Urinary bladder (tissue), 4 donors: ENCODE results near the gene TOLLIP. TPM values are rescaled to one million over a fixed set of nuclear protein-coding genes. Genes with fewer than 3 reads are reported as not detected.
"Not testable (repeated sequence)": the region's sequence is repeated elsewhere in the genome, so short reads cannot be mapped to it uniquely, and the experiment has no call there.

ENCODE experiments used
- DNase-seq: peaks from one replicate; pipeline ENCODE4 v3.0.0-alpha.2; 2015; ENCODE audit errors: extremely low spot score
- H3K27ac ChIP-seq: one replicate; pipeline ENCODE4 v1.5.1; 2013; ENCODE audit warnings: low read depth, mild to moderate bottlenecking, moderate library complexity
- H3K36me3 ChIP-seq: one replicate; pipeline ENCODE4 v1.6.1; 2013; ENCODE audit warnings: mild to moderate bottlenecking, moderate library complexity; ENCODE audit not compliant: insufficient read depth
- H3K4me1 ChIP-seq: one replicate; pipeline ENCODE4 v1.6.1; 2013; ENCODE audit warnings: mild to moderate bottlenecking, moderate library complexity; ENCODE audit not compliant: insufficient read depth
- H3K4me3 ChIP-seq: one replicate; pipeline ENCODE4 v1.5.1; 2013; ENCODE audit warnings: low read depth, low read length
- WGBS: extraction: QIAGEN DNeasy Blood & Tissue Kit; methylation state at CpG from one replicate; pipeline ENCODE4 v1.1.7; 2013; 5-methylcytosine and 5-hydroxymethylcytosine counted together
- polyA plus RNA-seq: library from polyadenylated mRNA; stranded (reverse); fragments of 200-250 nt; gene quantifications from one replicate; pipeline ENCODE4 v1.2.3, GENCODE V29; 2013
- total RNA-seq: library from RNA; depleted of rRNA; stranded (reverse); fragments of >200 nt; gene quantifications from one replicate; pipeline ENCODE4 v1.2.3, GENCODE V29; 2014
- donor health status: healthy with polysubstance abuse.
- donor health status: healthy.

TOLLIP gene
- total RNA-seq (13.6 TPM), polyA plus RNA-seq (53.4 TPM)

DNA sequence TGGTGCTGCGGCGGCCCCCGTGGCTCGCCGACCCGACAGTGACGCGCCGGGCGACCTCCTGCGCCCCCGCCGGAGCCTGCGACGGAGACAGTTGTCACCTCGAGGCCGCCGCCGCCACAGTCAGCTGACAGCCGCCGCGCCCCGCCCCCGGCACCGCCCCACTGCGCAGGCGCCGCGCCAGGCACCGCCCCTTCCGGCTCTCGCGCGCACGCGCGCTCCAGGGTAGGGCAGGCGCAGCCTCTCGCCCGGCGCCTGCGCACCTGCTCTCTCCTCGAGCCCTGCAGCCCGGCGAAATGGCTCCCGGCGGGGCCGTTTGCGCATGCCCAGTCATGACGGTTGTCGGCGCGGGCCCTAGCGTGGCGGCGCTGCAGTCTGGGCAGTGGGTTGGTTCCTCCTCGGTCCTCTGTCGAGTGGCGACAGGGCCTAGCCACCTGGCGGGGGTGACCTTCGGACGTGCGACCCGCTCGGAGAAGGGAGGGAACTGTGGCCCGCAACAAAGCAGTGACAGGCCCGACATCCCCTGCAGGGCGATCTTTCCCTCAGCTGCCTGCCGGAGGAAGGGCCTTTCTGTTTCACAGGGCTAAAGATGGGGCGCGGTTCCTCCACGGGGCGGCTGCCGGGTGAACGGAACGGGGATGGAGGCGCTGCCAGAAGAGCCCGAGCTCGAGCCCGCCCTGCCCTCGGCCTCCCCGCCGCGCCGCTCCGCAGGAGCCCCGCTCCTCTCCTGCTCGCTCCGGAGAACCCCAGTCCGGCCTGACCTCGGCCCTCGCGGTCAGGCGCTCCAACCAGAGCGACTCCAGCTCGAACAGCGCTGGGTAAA, at the start of gene TOLLIP:
Gene TOLLIP (minus strand): TSS at position 135 of the 820 bp plus-strand sequence. CDS start 134 bp downstream, at position 1.
- WGBS = 2% methylated on average over 97 of the region's 97 CpGs
- Histone ChIP-seq H3K36me3 (no peaks in the 10 kb centered on the region), H3K4me1 (peaks cover 2% of the 10 kb centered on the region), H3K4me3 (peak within 1 kb of the TSS; percentile 97), H3K27ac (peak within 1 kb of the TSS; percentile 94)
- DNase-seq = peak; percentile 80

DNA sequence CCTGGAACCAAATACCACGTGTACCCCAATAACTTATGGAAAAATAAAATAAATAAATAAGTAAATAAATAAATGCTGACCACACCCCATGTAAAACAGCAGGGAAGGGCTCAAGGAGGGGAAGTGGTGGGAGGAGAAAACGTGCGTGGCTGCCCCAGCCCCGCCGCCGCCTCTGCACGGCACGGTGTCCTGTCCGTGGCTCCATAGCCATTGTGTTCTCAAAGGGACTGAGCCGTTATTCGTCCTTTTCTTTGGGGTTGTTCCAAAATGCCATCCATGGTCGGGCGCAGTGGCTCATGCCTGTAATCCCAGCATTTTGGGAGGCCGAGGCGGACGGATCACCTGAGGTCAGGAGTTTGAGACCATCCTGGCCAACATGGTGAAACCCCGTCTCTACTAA, 49.5 kb upstream of the TOLLIP start:
- not testable (repeated sequence) for H3K4me3 ChIP-seq, H3K27ac ChIP-seq, DNase-seq, H3K36me3 ChIP-seq, H3K4me1 ChIP-seq
- WGBS = 88% methylated on average over 17 of the region's 17 CpGs

DNA sequence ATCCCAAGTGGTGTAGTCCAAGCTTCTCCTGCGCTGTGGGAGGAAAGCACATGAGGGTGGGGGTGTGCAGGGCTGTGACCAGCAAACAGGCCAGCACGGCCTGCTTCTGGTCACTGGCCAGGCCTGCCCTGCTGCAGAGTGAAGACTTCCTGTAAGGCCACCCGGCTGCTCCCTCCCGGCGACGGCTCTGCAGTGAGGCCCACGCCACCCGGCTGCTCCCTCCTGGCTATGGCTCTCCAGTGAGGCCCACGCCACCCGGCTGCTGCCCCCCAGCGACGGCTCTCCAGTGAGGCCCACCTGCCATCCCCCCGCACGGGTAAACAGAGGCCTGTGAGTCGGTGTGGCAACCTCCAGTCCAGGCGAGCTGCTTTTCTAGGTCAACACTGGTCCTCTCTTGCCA, 48.9 kb upstream of the TOLLIP start:
- H3K27ac ChIP-seq = no peak overlapping the region
- 39% methylated on average over 16 of the region's 16 CpGs for WGBS
- DNase-seq = no peak
- H3K36me3 ChIP-seq = no peaks in the 10 kb centered on the region
- H3K4me1 ChIP-seq = no peaks in the 10 kb centered on the region
- H3K4me3 ChIP-seq = no peak overlapping the region

DNA sequence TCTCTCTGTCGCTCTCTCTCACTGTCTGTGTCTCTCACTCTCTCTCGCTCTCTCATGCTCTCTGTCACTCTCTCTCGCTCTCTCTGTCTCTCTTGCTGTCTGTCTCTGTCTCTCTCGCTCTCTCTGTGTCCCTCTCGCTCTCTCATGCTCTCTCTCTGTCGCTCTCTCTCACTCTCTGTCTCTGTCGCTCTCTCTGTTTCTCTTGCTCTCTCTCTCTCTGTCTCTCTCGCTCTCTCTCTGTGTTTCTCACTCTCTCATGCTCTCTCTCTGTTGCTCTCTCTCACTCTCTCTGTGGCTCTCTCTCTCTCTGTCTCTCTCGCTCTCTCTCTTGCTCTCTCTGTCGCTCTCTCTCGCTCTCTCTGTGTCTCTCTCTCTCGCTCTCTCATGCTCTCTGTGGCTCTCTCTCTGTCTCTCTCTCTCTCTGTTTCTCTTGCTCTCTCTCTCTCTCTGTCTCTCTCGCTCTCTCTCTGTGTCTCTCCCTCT, 47.1 kb upstream of the TOLLIP start:
- Histone ChIP-seq H3K36me3 (no peaks in the 10 kb centered on the region), H3K27ac (no peak overlapping the region), H3K4me3 (no peak overlapping the region), H3K4me1 (no peaks in the 10 kb centered on the region)
- WGBS = 89% methylated on average over 13 of the region's 13 CpGs
- no peak for DNase-seq

GRCh38 chr11:1356007-1356435, 46.6 kb upstream of the TOLLIP start:
- no peak for DNase-seq
- Histone ChIP-seq H3K4me1 (no peaks in the 10 kb centered on the region), H3K4me3 (no peak overlapping the region), H3K27ac (no peak overlapping the region), H3K36me3 (no peaks in the 10 kb centered on the region)
- WGBS = 45% methylated on average over 14 of the region's 14 CpGs

- WGBS = 76% methylated on average over 32 of the region's 32 CpGs
- no peak for DNase-seq
- Histone ChIP-seq H3K36me3 (no peaks in the 10 kb centered on the region), H3K27ac (no peak overlapping the region), H3K4me3 (no peak overlapping the region), H3K4me1 (no peaks in the 10 kb centered on the region)
Observed at GRCh38 chr11:1354125-1354938, 44.9 kb upstream of the TOLLIP start.

DNA sequence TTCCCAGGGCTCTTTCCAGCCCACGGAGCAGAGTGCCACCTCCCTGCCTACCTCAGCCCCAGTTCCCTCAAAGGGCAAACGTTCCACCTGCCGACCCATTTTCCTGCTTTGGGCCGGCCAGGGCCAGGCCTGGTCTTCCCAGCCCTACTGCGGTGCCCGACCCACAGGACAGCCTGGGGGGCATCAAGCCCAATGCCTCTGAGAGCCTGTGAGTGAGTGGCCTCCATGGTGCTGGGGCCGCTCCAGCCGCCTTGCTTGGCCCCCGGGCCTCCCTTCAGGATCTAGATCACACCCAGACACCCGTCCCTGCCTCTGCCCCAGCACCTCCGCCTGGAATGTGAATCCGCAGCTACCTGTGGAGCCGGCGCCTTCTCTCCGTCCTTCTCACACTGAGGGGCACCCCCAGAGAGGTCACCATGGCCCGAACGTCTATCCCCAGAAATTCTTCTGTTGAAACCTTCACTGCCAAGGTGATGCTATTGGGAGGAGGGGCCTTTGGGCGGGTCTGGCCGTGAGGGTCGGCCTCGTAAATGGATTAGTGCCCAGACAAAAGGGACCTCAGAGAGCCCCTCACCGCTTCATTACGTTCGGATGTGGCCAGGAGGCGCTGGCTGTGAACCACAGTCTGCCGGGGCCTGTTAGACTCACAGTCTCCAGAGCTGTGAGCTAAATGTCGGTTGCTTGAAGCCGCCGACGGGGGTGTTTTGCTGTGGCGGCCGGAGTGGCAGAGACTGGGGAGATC, 44.1 kb upstream of the TOLLIP start:
- DNase-seq = no peak
- 73% methylated on average over 32 of the region's 32 CpGs for WGBS
- Histone ChIP-seq H3K27ac (no peak overlapping the region), H3K4me3 (no peak overlapping the region), H3K4me1 (no peaks in the 10 kb centered on the region), H3K36me3 (no peaks in the 10 kb centered on the region)

- WGBS = 77% methylated on average over 8 of the region's 8 CpGs
- H3K27ac ChIP-seq = no peak overlapping the region
- H3K4me1 ChIP-seq = no peaks in the 10 kb centered on the region
- no peak for DNase-seq
- H3K36me3 ChIP-seq = no peaks in the 10 kb centered on the region
- H3K4me3 ChIP-seq = no peak overlapping the region
Observed at GRCh38 chr11:1352696-1353382, 43.4 kb upstream of the TOLLIP start.

DNA sequence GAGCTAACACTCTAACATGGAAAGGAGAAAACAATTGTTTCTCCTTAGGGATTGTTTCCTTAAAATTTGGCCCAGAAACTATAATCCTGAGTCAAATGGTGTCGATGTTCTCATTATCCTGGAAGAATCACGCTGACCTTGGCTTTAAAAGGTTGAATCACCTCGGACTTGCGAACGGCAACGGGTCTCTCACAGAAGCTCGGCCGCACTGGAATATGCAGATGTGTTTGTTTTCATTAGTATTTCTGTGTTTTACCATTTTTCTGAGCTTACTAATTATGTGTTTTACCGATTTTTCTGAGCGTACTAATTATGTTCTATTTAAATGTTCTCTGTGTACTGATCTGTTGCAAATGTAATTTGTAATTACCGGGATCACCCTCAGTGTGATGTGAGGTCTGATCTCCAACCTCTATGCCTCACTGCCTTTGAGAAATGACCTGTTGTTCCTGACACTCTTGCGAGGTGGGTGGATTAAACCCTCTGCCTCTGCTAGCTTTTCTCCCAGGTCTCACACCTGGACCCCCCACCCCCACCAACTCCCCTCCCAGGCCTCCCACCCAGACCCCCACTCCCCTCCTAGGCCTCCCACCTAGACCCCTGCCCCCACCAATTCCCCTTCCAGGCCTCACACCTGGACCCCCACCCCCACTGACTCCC, 42.0 kb upstream of the TOLLIP start:
- Histone ChIP-seq H3K4me3 (no peak overlapping the region), H3K4me1 (no peaks in the 10 kb centered on the region), H3K27ac (no peak overlapping the region), H3K36me3 (no peaks in the 10 kb centered on the region)
- no peak for DNase-seq
- 79% methylated on average over 12 of the region's 12 CpGs for WGBS

- no peaks in the 10 kb centered on the region for H3K4me1 ChIP-seq
- WGBS = 69% methylated on average over 22 of the region's 22 CpGs
- H3K36me3 ChIP-seq = no peaks in the 10 kb centered on the region
- no peak for DNase-seq
- H3K4me3 ChIP-seq = no peak overlapping the region
- no peak overlapping the region for H3K27ac ChIP-seq
Observed at GRCh38 chr11:1350086-1350725, 40.8 kb upstream of the TOLLIP start.

- H3K36me3 ChIP-seq = no peaks in the 10 kb centered on the region
- no peaks in the 10 kb centered on the region for H3K4me1 ChIP-seq
- H3K27ac ChIP-seq = no peak overlapping the region
- no peak overlapping the region for H3K4me3 ChIP-seq
- 74% methylated on average over 29 of the region's 29 CpGs for WGBS
- DNase-seq = no peak
Observed at GRCh38 chr11:1349327-1350041, 40.1 kb upstream of the TOLLIP start.
